Measurements from ENCODE around the gene ID2.

Gene ID2

GRCh38 chr2:8729939-8730338 is 48.1 kb downstream of the ID2 start:
- DNase-seq (ENCODE audit: low read depth), result no peak

- DNase-seq (ENCODE audit: low read depth), result no peak
Measured at GRCh38 chr2:8732601-8733000, 50.7 kb downstream of the ID2 start.
